Immature natural killer cell (primary cell): ENCODE results near the gene CALML5. TPM values are rescaled to one million over a fixed set of nuclear protein-coding genes. Genes with fewer than 3 reads are reported as not detected.
A peak's percentile ranks its signal among the peaks of the same experiment; 100 is the strongest.

Source experiments
- DNase-seq, 3 donors: peaks; one replicate each; pipeline ENCODE4 v3.0.0; 2022; ENCODE audit warnings: mixed read lengths in 1 of 3
- H3K27ac Mint-ChIP-seq, 6 donors: one replicate each; pipeline ENCODE4 v1.8.0; 2020; ENCODE audit warnings: mixed read lengths in 6 of 6, mild to moderate bottlenecking in 5 of 6, inconsistent platforms in 4 of 6, moderate library complexity in 3 of 6
- H3K27me3 Mint-ChIP-seq, 3 donors: one replicate each; pipeline ENCODE4 v1.8.0; 2020 to 2021; ENCODE audit warnings: low read depth in 3 of 3, mild to moderate bottlenecking in 3 of 3, mixed read lengths in 3 of 3, moderate library complexity in 3 of 3, inconsistent platforms in 1 of 3
- H3K36me3 Mint-ChIP-seq, 3 donors: one replicate each; pipeline ENCODE4 v1.8.0; 2020; ENCODE audit warnings: mixed read lengths in 3 of 3, inconsistent platforms in 2 of 3, mild to moderate bottlenecking in 2 of 3
- H3K4me1 Mint-ChIP-seq, 2 donors: one replicate each; pipeline ENCODE4 v1.8.0; 2020; ENCODE audit warnings: inconsistent platforms in 2 of 2, mild to moderate bottlenecking in 2 of 2, mixed read lengths in 2 of 2, moderate library complexity in 1 of 2
- H3K4me3 Mint-ChIP-seq, 5 donors: one replicate each; pipeline ENCODE4 v1.8.0; 2020; ENCODE audit warnings: mild to moderate bottlenecking in 5 of 5, mixed read lengths in 5 of 5, inconsistent platforms in 3 of 5, moderate library complexity in 3 of 5
- H3K9me3 Mint-ChIP-seq, 6 donors: one replicate each; pipeline ENCODE4 v1.8.0; 2020; ENCODE audit warnings: mild to moderate bottlenecking in 6 of 6, mixed read lengths in 6 of 6, inconsistent platforms in 4 of 6, moderate library complexity in 3 of 6
- polyA plus RNA-seq, 3 donors: library from polyadenylated mRNA; unstranded; fragments of 300-500 nt; fragmentation: Illumina TruSeq; gene quantifications; one replicate each; pipeline ENCODE4 v1.2.3, GENCODE V29; 2021

The CALML5 gene
- polyA plus RNA-seq, 3 donors from 2014 or later = not detected

GRCh38 chr10:5515948-5516761, 16.8 kb upstream of the CALML5 start:
- Mint-ChIP-seq H3K36me3 (no peaks in the 10 kb centered on the region), H3K9me3 (no peaks in the 10 kb centered on the region), H3K4me3 (no peak overlapping the region), H3K27me3 (peaks cover 0 to 7% (median 0%) of the 10 kb centered on the region in 3 donors), H3K4me1 (no peaks in the 10 kb centered on the region), H3K27ac (no peak overlapping the region)
- no peak for DNase-seq

- H3K36me3 Mint-ChIP-seq = no peaks in the 10 kb centered on the region
- no peak overlapping the region for H3K27ac Mint-ChIP-seq
- H3K27me3 Mint-ChIP-seq = peaks cover 0 to 7% (median 0%) of the 10 kb centered on the region in 3 donors
- no peaks in the 10 kb centered on the region for H3K9me3 Mint-ChIP-seq
- no peak overlapping the region for H3K4me3 Mint-ChIP-seq
- no peaks in the 10 kb centered on the region for H3K4me1 Mint-ChIP-seq
- DNase-seq = no peak
Measured at GRCh38 chr10:5514226-5514850, 15.0 kb upstream of the CALML5 start.

DNA sequence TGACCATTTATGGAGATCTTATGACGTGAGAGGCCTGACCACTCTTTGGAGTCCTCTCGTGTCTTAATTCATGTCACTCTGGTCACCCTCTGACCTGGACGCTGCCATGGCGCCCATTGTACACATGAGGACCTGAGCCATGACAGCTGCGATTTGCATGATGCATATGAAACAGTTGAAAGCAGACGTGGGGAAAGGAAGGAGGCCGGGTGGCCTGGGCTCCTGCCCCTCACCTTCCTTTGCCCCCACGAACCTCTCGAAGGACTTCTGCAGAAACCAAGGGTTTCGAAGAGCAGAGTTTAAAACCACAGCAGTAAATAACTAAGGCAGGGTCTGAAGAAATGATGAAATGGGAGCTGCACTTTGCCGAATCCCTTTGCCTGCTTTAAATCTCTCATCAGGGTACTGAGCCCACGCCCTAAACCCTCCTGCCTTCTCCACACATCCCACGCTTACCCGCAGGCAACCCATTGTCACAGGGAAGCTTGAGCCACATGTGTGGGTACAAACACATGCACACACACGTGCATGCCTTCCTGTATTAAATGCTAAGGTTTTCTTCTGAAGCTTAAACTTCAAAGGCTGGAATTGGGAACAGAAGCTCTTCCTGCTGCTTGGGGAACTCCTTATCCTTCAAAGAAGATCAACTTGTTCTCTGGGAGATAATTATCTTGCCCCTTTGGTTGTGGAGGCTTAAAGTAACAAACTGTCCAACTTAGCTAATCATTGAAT, 13.7 kb upstream of the CALML5 start:
- Mint-ChIP-seq H3K4me1 (no peaks in the 10 kb centered on the region), H3K4me3 (peak overlapping the region in 1 of 5 donors; percentile 25), H3K27ac (no peak overlapping the region), H3K36me3 (no peaks in the 10 kb centered on the region), H3K27me3 (peaks cover 0 to 5% (median 0%) of the 10 kb centered on the region in 3 donors), H3K9me3 (no peaks in the 10 kb centered on the region)
- DNase-seq = no peak

GRCh38 chr10:5512331-5512730, 13.0 kb upstream of the CALML5 start:
- no peak overlapping the region for H3K4me3 Mint-ChIP-seq
- peaks cover 0 to 2% (median 0%) of the 10 kb centered on the region in 3 donors for H3K27me3 Mint-ChIP-seq
- H3K9me3 Mint-ChIP-seq = no peaks in the 10 kb centered on the region
- H3K4me1 Mint-ChIP-seq = no peaks in the 10 kb centered on the region
- H3K27ac Mint-ChIP-seq = no peak overlapping the region
- no peaks in the 10 kb centered on the region for H3K36me3 Mint-ChIP-seq
- DNase-seq = no peak

DNA sequence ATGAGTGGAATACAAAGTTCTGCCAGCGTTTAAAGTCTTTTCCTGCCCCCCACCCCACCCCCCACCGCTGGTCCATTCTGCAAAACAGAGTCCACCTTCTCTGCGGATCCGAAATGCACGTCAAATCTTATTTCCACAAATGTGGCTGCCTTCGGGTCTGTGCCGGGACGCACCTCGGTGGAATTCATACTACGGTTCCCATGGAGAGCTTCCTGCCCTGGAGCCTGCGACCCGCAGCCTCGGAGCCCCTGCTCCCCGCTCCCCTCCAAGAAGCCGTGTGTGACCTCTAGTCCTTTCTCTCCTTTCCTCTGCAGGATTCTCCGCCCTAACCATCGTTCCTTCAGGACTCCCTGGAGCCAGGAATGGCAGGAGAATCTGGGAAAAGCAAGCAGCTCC, 12.5 kb upstream of the CALML5 start:
- Mint-ChIP-seq H3K27ac (no peak overlapping the region), H3K9me3 (no peaks in the 10 kb centered on the region), H3K4me3 (no peak overlapping the region), H3K27me3 (peaks cover 0 to 2% (median 0%) of the 10 kb centered on the region in 3 donors), H3K36me3 (no peaks in the 10 kb centered on the region), H3K4me1 (no peaks in the 10 kb centered on the region)
- DNase-seq = no peak

GRCh38 chr10:5511231-5511884, 12.0 kb upstream of the CALML5 start:
- Mint-ChIP-seq H3K4me1 (no peaks in the 10 kb centered on the region), H3K27ac (no peak overlapping the region), H3K27me3 (peaks cover 0 to 2% (median 0%) of the 10 kb centered on the region in 3 donors), H3K36me3 (no peaks in the 10 kb centered on the region), H3K9me3 (no peaks in the 10 kb centered on the region), H3K4me3 (no peak overlapping the region)
- DNase-seq = no peak

DNA sequence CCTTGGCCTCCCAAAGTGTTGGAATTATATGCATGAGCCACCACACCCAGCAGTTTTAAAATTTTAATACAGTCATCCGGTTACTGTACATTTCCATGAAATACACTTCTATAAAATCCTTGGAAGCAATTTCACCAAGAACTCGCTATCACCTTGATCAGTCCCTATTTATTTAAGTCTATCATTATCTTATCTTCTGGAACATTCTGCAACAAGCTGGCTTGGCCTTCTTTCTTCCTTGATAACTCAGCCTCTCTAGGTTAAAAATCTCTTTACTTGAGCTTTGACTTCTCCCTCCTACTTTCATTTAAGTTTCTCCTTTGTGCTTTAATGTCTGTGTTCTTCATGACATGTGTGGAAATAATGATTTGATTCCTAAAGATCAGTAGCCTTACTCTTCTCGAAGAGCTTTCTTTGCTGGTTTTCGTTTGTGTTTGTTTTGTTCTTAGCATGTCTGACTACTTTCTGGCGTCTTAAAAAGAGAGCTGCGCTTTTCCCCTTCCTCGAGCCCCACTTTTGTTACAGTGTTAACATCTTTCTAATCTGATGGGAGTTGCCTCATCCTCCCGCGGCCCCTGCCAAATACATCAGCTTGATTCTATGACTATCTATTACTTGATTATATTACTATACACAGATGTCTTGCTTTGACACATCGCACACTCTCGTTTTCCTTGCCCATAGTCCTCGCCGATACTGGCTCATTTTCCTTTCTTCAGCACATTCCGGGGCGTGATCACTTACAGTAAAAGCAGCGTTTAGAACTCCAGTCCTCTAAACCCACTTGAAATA, 11.1 kb upstream of the CALML5 start:
- no peaks in the 10 kb centered on the region for H3K36me3 Mint-ChIP-seq
- no peaks in the 10 kb centered on the region for H3K4me1 Mint-ChIP-seq
- H3K27me3 Mint-ChIP-seq = peaks cover 0 to 4% (median 2%) of the 10 kb centered on the region in 3 donors
- H3K9me3 Mint-ChIP-seq = no peaks in the 10 kb centered on the region
- H3K4me3 Mint-ChIP-seq = no peak overlapping the region
- no peak for DNase-seq
- H3K27ac Mint-ChIP-seq = no peak overlapping the region

DNA sequence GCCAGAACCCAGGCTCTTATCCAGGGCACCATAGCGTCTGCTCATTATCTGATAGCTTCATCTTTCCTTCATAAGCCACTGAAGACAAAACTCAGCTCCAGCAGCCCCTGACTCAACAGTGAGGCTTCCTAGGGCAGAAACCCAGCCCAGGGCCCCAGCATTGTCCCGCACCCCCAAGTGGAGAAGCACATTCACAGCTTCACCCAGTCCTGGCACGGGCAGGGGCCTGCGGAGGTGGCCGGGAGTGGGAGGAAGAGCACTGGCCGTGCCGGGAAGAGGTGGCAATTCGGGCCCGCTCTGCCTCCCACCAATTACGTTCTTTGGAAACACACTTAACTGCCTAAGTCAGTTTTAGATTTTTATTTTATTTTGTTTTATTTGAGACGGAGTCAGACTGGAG, 10.3 kb upstream of the CALML5 start:
- Mint-ChIP-seq H3K9me3 (no peaks in the 10 kb centered on the region), H3K36me3 (no peaks in the 10 kb centered on the region), H3K4me1 (no peaks in the 10 kb centered on the region), H3K27me3 (peaks cover 0 to 4% (median 0%) of the 10 kb centered on the region in 3 donors), H3K4me3 (no peak overlapping the region), H3K27ac (no peak overlapping the region)
- no peak for DNase-seq

DNA sequence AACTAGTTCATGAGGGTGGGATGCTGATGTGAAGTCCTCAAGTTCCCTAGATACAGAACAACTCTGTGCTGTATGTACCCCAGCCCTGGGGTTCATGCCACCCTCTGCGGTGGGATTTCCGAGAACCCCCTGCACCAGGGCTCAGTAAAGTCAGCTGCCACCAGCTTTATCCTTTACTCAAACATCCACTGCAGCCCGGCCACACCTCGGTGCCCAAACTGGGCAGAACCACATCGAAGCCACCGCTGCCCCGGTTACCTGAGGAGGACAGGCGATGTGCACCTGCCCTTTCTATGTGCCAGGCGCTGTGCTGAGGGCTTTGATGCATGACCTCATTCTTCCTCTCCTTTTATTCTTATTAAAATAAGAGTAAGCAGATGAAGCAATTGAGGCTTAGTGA, 9.9 kb upstream of the CALML5 start:
- Mint-ChIP-seq H3K27me3 (peaks cover 0 to 4% (median 2%) of the 10 kb centered on the region in 3 donors), H3K4me3 (no peak overlapping the region)
- DNase-seq = no peak

DNA sequence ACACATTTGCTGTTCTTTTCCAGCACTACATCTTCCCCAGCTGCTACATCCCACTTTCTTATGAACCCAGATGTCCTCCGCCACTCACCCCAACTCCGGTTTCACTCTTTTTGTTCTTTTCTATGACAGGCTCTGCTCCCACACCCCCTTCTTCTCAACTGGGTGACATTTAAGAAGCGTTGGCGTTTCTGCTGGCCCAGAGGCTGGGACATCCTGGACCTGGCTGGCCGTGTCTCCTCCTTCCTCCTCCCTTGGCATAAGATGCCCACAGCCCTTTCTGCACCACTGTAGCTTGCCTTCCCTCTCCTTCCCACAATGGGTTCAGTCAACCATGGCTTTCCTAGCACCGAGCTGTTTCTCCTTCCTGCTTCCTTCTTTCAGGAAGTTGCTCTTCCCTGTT, 9.4 kb upstream of the CALML5 start:
- peaks cover 0 to 4% (median 2%) of the 10 kb centered on the region in 3 donors for H3K27me3 Mint-ChIP-seq
- no peaks in the 10 kb centered on the region for H3K9me3 Mint-ChIP-seq
- no peaks in the 10 kb centered on the region for H3K36me3 Mint-ChIP-seq
- DNase-seq = no peak
- no peaks in the 10 kb centered on the region for H3K4me1 Mint-ChIP-seq
- H3K4me3 Mint-ChIP-seq = no peak overlapping the region
- H3K27ac Mint-ChIP-seq = no peak overlapping the region

More for the DNA sequence above, 9.9 kb upstream of the CALML5 start:
- no peaks in the 10 kb centered on the region for H3K4me1 Mint-ChIP-seq
- no peaks in the 10 kb centered on the region for H3K36me3 Mint-ChIP-seq
- H3K9me3 Mint-ChIP-seq = no peaks in the 10 kb centered on the region
- H3K27ac Mint-ChIP-seq = no peak overlapping the region

DNA sequence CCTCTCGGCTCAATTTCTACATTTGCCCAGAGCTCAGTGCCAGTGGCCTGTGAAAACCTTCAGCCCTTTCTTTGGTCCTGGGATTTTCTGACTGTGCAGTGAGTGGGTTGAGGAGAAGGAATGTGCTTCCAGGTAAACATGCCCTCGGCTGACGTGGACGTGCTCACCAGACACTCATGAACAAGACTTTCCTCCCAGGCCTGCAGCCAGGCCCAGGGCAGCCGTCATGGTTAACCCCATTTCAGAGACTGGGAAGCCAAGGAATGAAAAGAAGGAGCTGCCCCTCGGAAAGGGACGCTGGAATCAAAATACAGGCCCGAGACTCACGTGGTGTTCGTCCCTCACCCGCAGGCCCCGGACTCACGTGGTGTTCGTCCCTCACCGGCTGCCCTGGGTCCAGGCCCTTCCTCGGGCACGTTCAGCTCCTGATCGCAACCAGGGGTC, 8.8 kb upstream of the CALML5 start:
- H3K36me3 Mint-ChIP-seq = no peaks in the 10 kb centered on the region
- DNase-seq = no peak

GRCh38 chr10:5507649-5508131, 8.3 kb upstream of the CALML5 start:
- H3K36me3 Mint-ChIP-seq = no peaks in the 10 kb centered on the region
- H3K4me3 Mint-ChIP-seq = no peak overlapping the region
- no peak overlapping the region for H3K27ac Mint-ChIP-seq
- DNase-seq = no peak
- no peaks in the 10 kb centered on the region for H3K4me1 Mint-ChIP-seq
- H3K27me3 Mint-ChIP-seq = peaks cover 0 to 9% (median 4%) of the 10 kb centered on the region in 3 donors
- no peaks in the 10 kb centered on the region for H3K9me3 Mint-ChIP-seq

More for the DNA sequence above, 8.8 kb upstream of the CALML5 start:
- Mint-ChIP-seq H3K4me3 (no peak overlapping the region), H3K9me3 (no peaks in the 10 kb centered on the region), H3K27me3 (peaks cover 0 to 5% (median 3%) of the 10 kb centered on the region in 3 donors), H3K27ac (no peak overlapping the region), H3K4me1 (no peaks in the 10 kb centered on the region)
